ENCODE results near the gene GLP1R.

- TF ChIP-seq EZH2 (IDR thresholded peaks at IDR 0.05; ENCODE audit: borderline replicate concordance, low read length) (no peak), CTCF (conservative IDR thresholded peaks at IDR 0.05 in 1 of 2, IDR thresholded peaks at IDR 0.05 in 1 of 2; ENCODE audit: extremely low read depth in 1 of 2, insufficient read depth in 1 of 2, low read depth in 1 of 2, low read length in 2 of 2) (no peak)
These were observed 12.9 kb upstream of the GLP1R start for GRCh38 chr6:39035681-39036080.
